Glutamatergic neuron (in vitro differentiated cells): ENCODE measurements around the gene PPIE. TPM values are rescaled to one million over a fixed set of nuclear protein-coding genes. Genes with fewer than 3 reads are reported as not detected.
"Not testable (repeated sequence)": the region's sequence is repeated elsewhere in the genome, so short reads cannot be mapped to it uniquely, and the experiment has no call there.

Source experiments
- DNase-seq: peaks from one replicate; pipeline ENCODE4 v3.0.0; 2022
- H3K27ac Mint-ChIP-seq: one replicate; pipeline ENCODE4 v1.8.0; 2020; ENCODE audit warnings: mild to moderate bottlenecking, mixed read lengths, inconsistent platforms; ENCODE audit not compliant: unreplicated experiment
- H3K27me3 Mint-ChIP-seq: one replicate; pipeline ENCODE4 v1.8.0; 2020; ENCODE audit warnings: mild to moderate bottlenecking, moderate library complexity, mixed read lengths, inconsistent platforms; ENCODE audit not compliant: unreplicated experiment
- H3K36me3 Mint-ChIP-seq: one replicate; pipeline ENCODE4 v1.8.0; 2020; ENCODE audit warnings: mild to moderate bottlenecking, mixed read lengths, inconsistent platforms; ENCODE audit not compliant: unreplicated experiment
- H3K4me1 Mint-ChIP-seq: one replicate; pipeline ENCODE4 v1.8.0; 2020; ENCODE audit warnings: mild to moderate bottlenecking, low read depth, mixed read lengths, inconsistent platforms; ENCODE audit not compliant: unreplicated experiment
- H3K4me3 Mint-ChIP-seq: one replicate; pipeline ENCODE4 v1.8.0; 2020; ENCODE audit warnings: mild to moderate bottlenecking, mixed read lengths, inconsistent platforms; ENCODE audit not compliant: unreplicated experiment
- H3K9me3 Mint-ChIP-seq: one replicate; pipeline ENCODE4 v1.8.0; 2020; ENCODE audit warnings: mild to moderate bottlenecking, moderate library complexity, mixed read lengths, inconsistent platforms; ENCODE audit not compliant: unreplicated experiment
- CTCF ChIP-seq: fragments of 200-600 bp; sonication (generic); IDR thresholded peaks from one replicate; pipeline ENCODE4 v1.5.0; 2021; ENCODE audit not compliant: partially characterized antibody, unreplicated experiment
- total RNA-seq: library from RNA; stranded (reverse); fragmentation: NEBNext Ultra II Directional; extraction: Animal tissue kit (Norgen Biotek cat#: 25700); gene quantifications from one replicate; pipeline ENCODE4 v1.2.1, GENCODE V29; 2021; ENCODE audit not compliant: unreplicated experiment

The PPIE gene
- total RNA-seq, 1 donor from 2014 or later: 28.8 TPM

- no peaks in the 10 kb centered on the region for H3K9me3 Mint-ChIP-seq
- no peak for DNase-seq
- H3K36me3 Mint-ChIP-seq: no peaks in the 10 kb centered on the region
- no peak overlapping the region for H3K27ac Mint-ChIP-seq
- H3K27me3 Mint-ChIP-seq: peaks cover 20% of the 10 kb centered on the region
- no peaks in the 10 kb centered on the region for H3K4me1 Mint-ChIP-seq
- no peak for TF ChIP-seq CTCF
- H3K4me3 Mint-ChIP-seq: no peak overlapping the region
Measured at GRCh38 chr1:39788426-39788757, 49.7 kb downstream of the PPIE start.

- Mint-ChIP-seq H3K36me3 (no peaks in the 10 kb centered on the region), H3K27ac (no peak within 1 kb of the TSS), H3K9me3 (no peaks in the 10 kb centered on the region), H3K4me3 (peak within 1 kb of the TSS; percentile 28), H3K27me3 (peaks cover 18% of the 10 kb centered on the region), H3K4me1 (no peaks in the 10 kb centered on the region)
- peak; percentile 48 for DNase-seq
- no peak for TF ChIP-seq CTCF
Measured at GRCh38 chr1:39788758-39789570, 50.3 kb downstream of the PPIE start, which contains the start of gene BMP8B. BMP8B (minus strand) TSS chr1:39788865; CDS start chr1:39788485, 380 bp downstream.

- TF ChIP-seq CTCF: no peak
- H3K27ac Mint-ChIP-seq: no peak overlapping the region
- peaks cover 18% of the 10 kb centered on the region for H3K27me3 Mint-ChIP-seq
- DNase-seq: no peak
- peak overlapping the region; percentile 28 for H3K4me3 Mint-ChIP-seq
- no peaks in the 10 kb centered on the region for H3K4me1 Mint-ChIP-seq
- H3K36me3 Mint-ChIP-seq: no peaks in the 10 kb centered on the region
- H3K9me3 Mint-ChIP-seq: no peaks in the 10 kb centered on the region
Measured at GRCh38 chr1:39789571-39790110, 51.0 kb downstream of the PPIE start.

- TF ChIP-seq CTCF: no peak
Measured at GRCh38 chr1:39791838-39792237, 53.2 kb downstream of the PPIE start.

GRCh38 chr1:39795651-39796050 is 57.0 kb downstream of the PPIE start:
- Mint-ChIP-seq H3K4me1 (no peaks in the 10 kb centered on the region), H3K27ac (no peak overlapping the region), H3K4me3 (no peak overlapping the region), H3K9me3 (no peaks in the 10 kb centered on the region), H3K36me3 (no peaks in the 10 kb centered on the region), H3K27me3 (peaks cover 7% of the 10 kb centered on the region)
- no peak for TF ChIP-seq CTCF
- no peak for DNase-seq

More at GRCh38 chr1:39791838-39792237, 53.2 kb downstream of the PPIE start:
- no peaks in the 10 kb centered on the region for H3K9me3 Mint-ChIP-seq
- no peak overlapping the region for H3K4me3 Mint-ChIP-seq
- H3K27me3 Mint-ChIP-seq: peaks cover 14% of the 10 kb centered on the region
- H3K27ac Mint-ChIP-seq: no peak overlapping the region
- no peak for DNase-seq
- H3K4me1 Mint-ChIP-seq: no peaks in the 10 kb centered on the region
- H3K36me3 Mint-ChIP-seq: no peaks in the 10 kb centered on the region

- peak; percentile 50 for DNase-seq
Measured at GRCh38 chr1:39798859-39799769, 60.4 kb downstream of the PPIE start.

More at GRCh38 chr1:39798859-39799769, 60.4 kb downstream of the PPIE start:
- not testable (repeated sequence) for H3K4me1 Mint-ChIP-seq, H3K4me3 Mint-ChIP-seq, H3K9me3 Mint-ChIP-seq, H3K27ac Mint-ChIP-seq, H3K36me3 Mint-ChIP-seq, H3K27me3 Mint-ChIP-seq
